SK-N-SH (cell line): Measurements from ENCODE around the gene XG.
"Not testable (repeated sequence)": the region's sequence is repeated elsewhere in the genome, so short reads cannot be mapped to it uniquely, and the experiment has no call there.

Source experiments
- EP300 ChIP-seq, 2 experiments: IDR thresholded peaks; 2 replicates each; pipeline versions ENCODE4 v1.4.0 to v1.6.1; 2012; ENCODE audit warnings: borderline replicate concordance in 1 of 2, low read depth in 1 of 2, low read length in 1 of 2
- JUND ChIP-seq: IDR thresholded peaks from 2 replicates; pipeline ENCODE4 v1.4.0; 2012
- RAD21 ChIP-seq: IDR thresholded peaks from 2 replicates; pipeline ENCODE4 v1.6.1; 2012; ENCODE audit warnings: mild to moderate bottlenecking, low read length
- RXRA ChIP-seq: IDR thresholded peaks from 2 replicates; pipeline ENCODE4 v1.4.0; 2012; ENCODE audit warnings: low read depth, mild to moderate bottlenecking, borderline replicate concordance
- SMC3 ChIP-seq: IDR thresholded peaks from 2 replicates; pipeline ENCODE4 v1.6.1; 2012; ENCODE audit warnings: low read depth, low read length, improper control_type of control experiment
- TF ChIP-seq, protein P1 (sequence below): fragments of 150-350 bp; IDR thresholded peaks from 2 replicates; pipeline ENCODE4 v1.6.1; 2017; ENCODE audit warnings: antibody characterized with exemption, low read length, low read depth, borderline replicate concordance
- TF ChIP-seq, protein P2 (sequence below): fragments of 200-600 bp; sonication (generic); IDR thresholded peaks from 2 replicates; pipeline ENCODE4 v1.6.1; 2017; ENCODE audit warnings: antibody characterized with exemption, mild to moderate bottlenecking, moderate library complexity

GRCh38 chrX:2799980-2800379 lies 48.1 kb downstream of the XG start:
- TF ChIP-seq, protein P1, sequence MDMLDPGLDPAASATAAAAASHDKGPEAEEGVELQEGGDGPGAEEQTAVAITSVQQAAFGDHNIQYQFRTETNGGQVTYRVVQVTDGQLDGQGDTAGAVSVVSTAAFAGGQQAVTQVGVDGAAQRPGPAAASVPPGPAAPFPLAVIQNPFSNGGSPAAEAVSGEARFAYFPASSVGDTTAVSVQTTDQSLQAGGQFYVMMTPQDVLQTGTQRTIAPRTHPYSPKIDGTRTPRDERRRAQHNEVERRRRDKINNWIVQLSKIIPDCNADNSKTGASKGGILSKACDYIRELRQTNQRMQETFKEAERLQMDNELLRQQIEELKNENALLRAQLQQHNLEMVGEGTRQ: not testable (repeated sequence)
- TF ChIP-seq, protein P2, sequence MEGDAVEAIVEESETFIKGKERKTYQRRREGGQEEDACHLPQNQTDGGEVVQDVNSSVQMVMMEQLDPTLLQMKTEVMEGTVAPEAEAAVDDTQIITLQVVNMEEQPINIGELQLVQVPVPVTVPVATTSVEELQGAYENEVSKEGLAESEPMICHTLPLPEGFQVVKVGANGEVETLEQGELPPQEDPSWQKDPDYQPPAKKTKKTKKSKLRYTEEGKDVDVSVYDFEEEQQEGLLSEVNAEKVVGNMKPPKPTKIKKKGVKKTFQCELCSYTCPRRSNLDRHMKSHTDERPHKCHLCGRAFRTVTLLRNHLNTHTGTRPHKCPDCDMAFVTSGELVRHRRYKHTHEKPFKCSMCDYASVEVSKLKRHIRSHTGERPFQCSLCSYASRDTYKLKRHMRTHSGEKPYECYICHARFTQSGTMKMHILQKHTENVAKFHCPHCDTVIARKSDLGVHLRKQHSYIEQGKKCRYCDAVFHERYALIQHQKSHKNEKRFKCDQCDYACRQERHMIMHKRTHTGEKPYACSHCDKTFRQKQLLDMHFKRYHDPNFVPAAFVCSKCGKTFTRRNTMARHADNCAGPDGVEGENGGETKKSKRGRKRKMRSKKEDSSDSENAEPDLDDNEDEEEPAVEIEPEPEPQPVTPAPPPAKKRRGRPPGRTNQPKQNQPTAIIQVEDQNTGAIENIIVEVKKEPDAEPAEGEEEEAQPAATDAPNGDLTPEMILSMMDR: not testable (repeated sequence)
- not testable (repeated sequence) for TF ChIP-seq EP300 (IDR thresholded peaks at IDR 0.05; ENCODE audit: borderline replicate concordance in 1 of 2, low read depth in 1 of 2, low read length in 1 of 2); RXRA; JUND; SMC3; RAD21
